22Rv1 (cell line): ENCODE measurements around the gene FAM3A.

ENCODE experiments used
- CTCF ChIP-seq: fragments of 450-650 bp; IDR thresholded peaks from 2 replicates; pipeline ENCODE4 v1.5.1; 2017; ENCODE audit warnings: mild to moderate bottlenecking
- ZFX ChIP-seq: fragments of 450-650 bp; IDR thresholded peaks from 2 replicates; pipeline ENCODE4 v1.6.1; 2017; ENCODE audit warnings: antibody characterized with exemption, borderline replicate concordance

DNA sequence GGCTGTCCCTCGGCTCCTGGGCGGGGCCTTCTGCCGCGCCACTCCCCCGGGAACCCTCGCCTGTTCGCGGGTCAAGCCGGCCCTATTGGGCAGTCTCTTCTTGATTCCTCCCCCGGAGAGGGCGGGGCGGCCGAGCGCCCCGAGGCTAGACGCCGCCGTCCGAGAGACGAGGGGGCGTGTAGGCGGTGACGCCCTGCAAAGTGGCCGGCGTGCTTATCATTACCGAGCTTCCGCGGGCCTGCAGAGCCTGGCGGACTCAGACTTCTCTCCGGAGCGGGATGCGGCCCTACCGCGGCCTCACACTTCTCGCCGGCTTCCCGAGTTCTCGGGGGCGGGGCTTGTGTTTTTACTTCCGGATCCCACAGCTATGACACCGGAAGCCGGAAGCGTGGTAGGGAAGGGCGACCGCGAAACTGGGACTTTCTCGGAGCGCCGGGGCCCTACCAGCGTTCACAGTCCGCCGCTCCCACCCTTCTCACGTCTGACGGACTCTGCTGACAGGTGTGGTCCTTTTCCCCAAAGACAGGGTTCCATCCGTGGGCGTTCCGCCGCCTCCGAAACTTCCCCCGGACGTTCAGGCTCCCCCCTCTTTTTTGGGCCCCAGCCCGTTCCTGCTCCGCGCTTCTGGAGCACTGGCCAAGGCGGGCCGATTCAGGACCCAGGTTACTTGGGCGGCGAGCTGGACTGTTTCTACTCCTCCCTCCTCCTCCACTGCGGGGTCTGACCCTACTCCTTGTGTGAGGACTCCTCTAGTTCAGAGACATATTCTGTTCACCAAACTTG lies 31.4 kb upstream of the FAM3A start, which contains the start of gene IKBKG:
- no peak for TF ChIP-seq CTCF
- TF ChIP-seq ZFX: no peak
